Measurements from ENCODE around the gene AMMECR1. TPM values are rescaled to one million over a fixed set of nuclear protein-coding genes. Genes with fewer than 3 reads are reported as not detected.

AMMECR1 gene
- total RNA-seq, 1 donor from 2014 or later = 16.1 TPM

- Mint-ChIP-seq H3K27me3 (ENCODE audit: unreplicated experiment) (no peaks in the 10 kb centered on the region), H3K9me3 (ENCODE audit: unreplicated experiment) (no peaks in the 10 kb centered on the region), H3K4me1 (ENCODE audit: unreplicated experiment) (no peaks in the 10 kb centered on the region), H3K27ac (ENCODE audit: unreplicated experiment) (no peak overlapping the region), H3K36me3 (ENCODE audit: low read depth, unreplicated experiment) (no peaks in the 10 kb centered on the region), H3K4me3 (ENCODE audit: unreplicated experiment) (no peak overlapping the region)
- no peak for DNase-seq (ENCODE audit: low spot score)
- TF ChIP-seq, protein P1, sequence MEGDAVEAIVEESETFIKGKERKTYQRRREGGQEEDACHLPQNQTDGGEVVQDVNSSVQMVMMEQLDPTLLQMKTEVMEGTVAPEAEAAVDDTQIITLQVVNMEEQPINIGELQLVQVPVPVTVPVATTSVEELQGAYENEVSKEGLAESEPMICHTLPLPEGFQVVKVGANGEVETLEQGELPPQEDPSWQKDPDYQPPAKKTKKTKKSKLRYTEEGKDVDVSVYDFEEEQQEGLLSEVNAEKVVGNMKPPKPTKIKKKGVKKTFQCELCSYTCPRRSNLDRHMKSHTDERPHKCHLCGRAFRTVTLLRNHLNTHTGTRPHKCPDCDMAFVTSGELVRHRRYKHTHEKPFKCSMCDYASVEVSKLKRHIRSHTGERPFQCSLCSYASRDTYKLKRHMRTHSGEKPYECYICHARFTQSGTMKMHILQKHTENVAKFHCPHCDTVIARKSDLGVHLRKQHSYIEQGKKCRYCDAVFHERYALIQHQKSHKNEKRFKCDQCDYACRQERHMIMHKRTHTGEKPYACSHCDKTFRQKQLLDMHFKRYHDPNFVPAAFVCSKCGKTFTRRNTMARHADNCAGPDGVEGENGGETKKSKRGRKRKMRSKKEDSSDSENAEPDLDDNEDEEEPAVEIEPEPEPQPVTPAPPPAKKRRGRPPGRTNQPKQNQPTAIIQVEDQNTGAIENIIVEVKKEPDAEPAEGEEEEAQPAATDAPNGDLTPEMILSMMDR (IDR thresholded peaks at IDR 0.05; ENCODE audit: unreplicated experiment) = no peak
Observed at GRCh38 chrX:110304371-110304770, 13.5 kb downstream of the AMMECR1 start.

DNA sequence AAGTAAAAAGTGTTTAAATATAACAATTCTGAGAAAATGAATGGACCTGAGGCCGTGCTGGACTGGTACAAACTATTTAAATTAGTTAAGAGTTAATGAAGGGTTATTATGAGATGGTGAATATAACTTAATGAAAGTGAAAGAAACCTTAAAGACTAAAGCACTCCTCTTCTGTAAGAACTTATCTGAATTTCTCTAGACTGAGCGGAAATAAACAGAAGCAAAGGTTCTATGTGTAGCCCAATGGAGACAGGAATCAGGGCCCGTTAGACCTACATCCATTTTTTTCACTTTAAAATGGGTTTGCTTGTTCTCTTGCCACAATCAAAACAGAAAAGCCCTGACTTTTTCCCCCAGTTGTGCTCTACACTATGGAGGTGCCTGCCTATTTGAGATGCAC lies 14.9 kb downstream of the AMMECR1 start:
- Mint-ChIP-seq H3K27me3 (ENCODE audit: unreplicated experiment) (no peaks in the 10 kb centered on the region), H3K9me3 (ENCODE audit: unreplicated experiment) (no peaks in the 10 kb centered on the region), H3K36me3 (ENCODE audit: low read depth, unreplicated experiment) (no peaks in the 10 kb centered on the region), H3K4me3 (ENCODE audit: unreplicated experiment) (no peak overlapping the region), H3K27ac (ENCODE audit: unreplicated experiment) (no peak overlapping the region), H3K4me1 (ENCODE audit: unreplicated experiment) (no peaks in the 10 kb centered on the region)
- TF ChIP-seq, protein P1 (IDR thresholded peaks at IDR 0.05; ENCODE audit: unreplicated experiment) = no peak
- no peak for DNase-seq (ENCODE audit: low spot score)

GRCh38 chrX:110301194-110301593 lies 16.7 kb downstream of the AMMECR1 start:
- H3K27ac Mint-ChIP-seq (ENCODE audit: unreplicated experiment) = no peak overlapping the region
- no peaks in the 10 kb centered on the region for H3K4me1 Mint-ChIP-seq (ENCODE audit: unreplicated experiment)
- no peaks in the 10 kb centered on the region for H3K36me3 Mint-ChIP-seq (ENCODE audit: low read depth, unreplicated experiment)
- no peak for DNase-seq (ENCODE audit: low spot score)
- no peaks in the 10 kb centered on the region for H3K27me3 Mint-ChIP-seq (ENCODE audit: unreplicated experiment)
- TF ChIP-seq, protein P1 (IDR thresholded peaks at IDR 0.05; ENCODE audit: unreplicated experiment) = no peak
- no peak overlapping the region for H3K4me3 Mint-ChIP-seq (ENCODE audit: unreplicated experiment)
- no peaks in the 10 kb centered on the region for H3K9me3 Mint-ChIP-seq (ENCODE audit: unreplicated experiment)

GRCh38 chrX:110294087-110294486 lies 23.8 kb downstream of the AMMECR1 start:
- no peaks in the 10 kb centered on the region for H3K36me3 Mint-ChIP-seq (ENCODE audit: low read depth, unreplicated experiment)
- H3K27me3 Mint-ChIP-seq (ENCODE audit: unreplicated experiment) = no peaks in the 10 kb centered on the region
- no peak for DNase-seq (ENCODE audit: low spot score)
- H3K9me3 Mint-ChIP-seq (ENCODE audit: unreplicated experiment) = no peaks in the 10 kb centered on the region
- H3K4me1 Mint-ChIP-seq (ENCODE audit: unreplicated experiment) = peaks cover 3% of the 10 kb centered on the region
- TF ChIP-seq, protein P1 (IDR thresholded peaks at IDR 0.05; ENCODE audit: unreplicated experiment) = no peak
- H3K27ac Mint-ChIP-seq (ENCODE audit: unreplicated experiment) = no peak overlapping the region
- H3K4me3 Mint-ChIP-seq (ENCODE audit: unreplicated experiment) = no peak overlapping the region

DNA sequence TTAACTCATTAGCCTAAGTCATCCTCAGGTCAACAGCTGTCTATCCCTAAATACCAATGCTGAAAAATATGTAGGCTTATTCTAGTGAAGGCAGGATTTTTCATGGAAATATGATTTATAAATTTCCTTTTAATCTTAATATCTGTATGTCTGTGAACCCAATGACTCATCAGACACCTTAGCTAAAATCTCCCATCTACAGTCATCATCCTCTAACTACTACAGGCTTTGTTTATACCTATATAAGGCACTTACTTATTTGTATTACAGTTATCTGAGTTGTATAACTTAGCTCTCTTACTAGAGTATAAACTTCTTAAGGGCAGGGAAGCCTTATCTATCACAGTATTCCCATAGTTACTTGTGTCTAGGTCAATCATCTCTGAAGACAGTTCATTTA lies 24.2 kb downstream of the AMMECR1 start:
- TF ChIP-seq, protein P1 (IDR thresholded peaks at IDR 0.05; ENCODE audit: unreplicated experiment) = no peak
- Mint-ChIP-seq H3K9me3 (ENCODE audit: unreplicated experiment) (no peaks in the 10 kb centered on the region), H3K4me1 (ENCODE audit: unreplicated experiment) (peaks cover 7% of the 10 kb centered on the region), H3K27ac (ENCODE audit: unreplicated experiment) (no peak overlapping the region), H3K4me3 (ENCODE audit: unreplicated experiment) (no peak overlapping the region), H3K36me3 (ENCODE audit: low read depth, unreplicated experiment) (no peaks in the 10 kb centered on the region), H3K27me3 (ENCODE audit: unreplicated experiment) (no peaks in the 10 kb centered on the region)
- no peak for DNase-seq (ENCODE audit: low spot score)
